ENCODE measurements around the gene MMP26.

DNA sequence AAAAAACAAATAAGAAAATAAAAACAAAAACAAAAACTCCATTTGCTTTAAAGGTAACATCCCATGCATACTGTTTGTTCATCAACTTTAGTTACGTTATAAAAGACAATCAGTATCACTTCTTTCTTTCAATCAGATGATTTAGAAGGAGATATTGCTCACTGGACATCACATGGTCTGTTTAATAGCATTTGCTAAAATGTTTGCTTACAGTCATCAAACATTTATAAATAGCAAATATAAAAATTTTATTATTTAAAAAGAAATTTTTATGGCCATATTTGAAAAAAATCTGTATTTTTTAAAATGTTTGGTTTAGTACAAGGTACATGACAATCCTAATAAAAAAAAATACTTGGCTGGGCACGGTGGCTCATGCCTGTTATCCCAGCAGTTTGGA lies 22.6 kb downstream of the MMP26 start:
- TF ChIP-seq POLR2AphosphoS5 (IDR thresholded peaks at IDR 0.05; ENCODE audit: borderline replicate concordance, low read depth, low read length) = no peak
- no peak for TF ChIP-seq EZH2 (IDR thresholded peaks at IDR 0.05)

Data from SK-N-MC (cell line).